Ectodermal cell (in vitro differentiated cells): Measurements from ENCODE around the gene FSTL5. TPM values are rescaled to one million over a fixed set of nuclear protein-coding genes. Genes with fewer than 3 reads are reported as not detected.
A peak's percentile ranks its signal among the peaks of the same experiment; 100 is the strongest.
"Not testable (repeated sequence)": the region's sequence is repeated elsewhere in the genome, so short reads cannot be mapped to it uniquely, and the experiment has no call there.

ENCODE experiments used
- H3K27ac ChIP-seq: 2 replicates; pipeline ENCODE4 v1.7.0; 2013; ENCODE audit warnings: mild to moderate bottlenecking, low read depth, low read length; ENCODE audit not compliant: insufficient read depth, poor library complexity, severe bottlenecking
- H3K27me3 ChIP-seq: 2 replicates; pipeline ENCODE4 v1.7.0; 2013; ENCODE audit warnings: mild to moderate bottlenecking, low read length; ENCODE audit not compliant: insufficient read depth, control insufficient read depth, poor library complexity, severe bottlenecking
- H3K36me3 ChIP-seq: one replicate; pipeline ENCODE4 v1.7.0; 2013; ENCODE audit warnings: low read length; ENCODE audit not compliant: control insufficient read depth, insufficient read depth
- H3K4me1 ChIP-seq: one replicate; pipeline ENCODE4 v1.7.0; 2013; ENCODE audit warnings: low read length; ENCODE audit not compliant: control insufficient read depth, insufficient read depth
- H3K4me3 ChIP-seq: 2 replicates; pipeline ENCODE4 v1.7.0; 2013; ENCODE audit warnings: low read depth, low read length, control low read depth; ENCODE audit not compliant: insufficient read depth
- H3K9me3 ChIP-seq: 2 replicates; pipeline ENCODE4 v1.7.0; 2013; ENCODE audit warnings: mild to moderate bottlenecking, low read length, moderate library complexity; ENCODE audit not compliant: control insufficient read depth
- WGBS, 2 experiments: methylation state at CpG; one replicate each; pipeline ENCODE4 v1.1.7; 2013; ENCODE audit warnings: missing lambda C conversion rate in 2 of 2; 5-methylcytosine and 5-hydroxymethylcytosine counted together
- polyA plus RNA-seq, 4 experiments: library from polyadenylated mRNA; stranded (reverse); fragments of 50-300 nt; gene quantifications; one replicate each; pipeline ENCODE4 v1.2.3, GENCODE V29; 2013

The FSTL5 gene
- 0.07 TPM for polyA plus RNA-seq (2013, experiment 1 of 4)
- 0.12 TPM for polyA plus RNA-seq (2013, experiment 2 of 4)
- 0.11 TPM for polyA plus RNA-seq (2013, experiment 3 of 4)
- 0.32 TPM for polyA plus RNA-seq (2013, experiment 4 of 4)

DNA sequence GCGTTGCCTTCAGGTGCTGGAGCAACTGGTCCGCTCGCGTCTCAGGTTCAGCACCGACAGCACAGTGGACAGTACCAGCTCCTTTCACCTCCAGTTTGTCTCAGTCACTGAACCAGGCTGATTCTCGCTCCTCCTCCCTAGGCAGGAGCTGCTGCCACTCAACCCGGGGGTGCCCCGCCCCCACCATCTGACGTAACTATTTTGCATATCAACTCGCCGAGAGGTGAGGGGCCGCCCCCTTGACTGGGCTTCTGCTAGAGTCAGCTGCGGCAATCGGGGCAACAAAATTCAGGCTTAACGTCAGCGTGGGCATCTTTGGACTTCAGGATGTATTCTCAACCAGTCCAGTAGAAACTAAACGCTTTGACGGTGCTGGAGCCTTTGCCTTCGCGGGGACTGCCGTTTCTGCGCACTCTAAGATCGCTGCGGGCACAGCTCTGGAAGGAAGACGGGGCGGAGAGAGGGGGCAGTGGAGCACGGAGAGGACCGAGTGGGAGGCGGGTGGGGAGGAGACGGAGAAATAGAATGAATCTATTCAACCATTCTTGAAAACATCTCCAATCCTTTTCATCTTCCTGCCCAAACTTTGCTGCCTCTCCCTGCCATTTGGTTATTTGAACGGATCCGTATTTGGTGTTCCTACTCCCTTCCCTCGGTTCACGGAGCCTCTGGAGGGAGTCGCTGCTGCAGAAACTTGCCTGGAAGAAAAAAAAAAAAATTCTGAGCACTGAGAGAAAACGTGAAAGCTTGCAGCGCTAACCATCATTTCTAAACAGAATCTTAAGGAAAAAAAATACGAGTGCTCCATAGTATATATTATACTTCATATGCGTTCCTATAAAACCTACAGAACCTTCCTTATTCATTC, at the start of gene FSTL5:
Gene FSTL5 (minus strand): TSS at position 109 of the 868 bp plus-strand sequence. CDS start 52,604 bp downstream, outside the sequence.
- Histone ChIP-seq H3K27ac (peak within 1 kb of the TSS; percentile 84), H3K4me1 (no peaks in the 10 kb centered on the region), H3K4me3 (peak within 1 kb of the TSS; percentile 65), H3K9me3 (no peaks in the 10 kb centered on the region), H3K36me3 (no peaks in the 10 kb centered on the region), H3K27me3 (no peaks in the 10 kb centered on the region)
- WGBS, 2 experiments: 1% methylated on average over 31 to 37 of the region's 39 CpGs

DNA sequence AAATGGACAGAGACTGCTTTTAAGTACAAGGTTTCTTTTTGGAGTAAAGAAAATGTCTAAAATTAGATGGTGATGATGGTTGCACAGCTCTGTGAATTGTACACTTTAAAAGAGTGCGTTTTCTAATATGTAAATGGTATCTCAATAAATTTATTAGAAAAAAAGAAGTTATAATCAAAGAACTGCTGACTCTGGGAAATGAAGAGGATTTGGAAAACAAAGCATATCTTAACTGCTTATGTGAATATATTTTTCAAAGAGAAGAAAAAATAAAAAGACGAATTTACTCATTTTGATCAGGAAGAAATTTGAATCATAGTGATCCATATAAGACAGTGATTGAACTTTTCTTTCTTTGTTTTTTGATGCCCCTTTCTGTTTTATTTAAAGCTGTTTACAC, 45.9 kb upstream of the FSTL5 start:
- no peak overlapping the region for H3K4me3 ChIP-seq
- H3K36me3 ChIP-seq: no peaks in the 10 kb centered on the region
- no peaks in the 10 kb centered on the region for H3K9me3 ChIP-seq
- H3K27ac ChIP-seq: no peak overlapping the region
- H3K4me1 ChIP-seq: no peaks in the 10 kb centered on the region
- WGBS, 2 experiments: 80 to 100% methylated on average over 1 to 2 of the region's 2 CpGs
- no peaks in the 10 kb centered on the region for H3K27me3 ChIP-seq

DNA sequence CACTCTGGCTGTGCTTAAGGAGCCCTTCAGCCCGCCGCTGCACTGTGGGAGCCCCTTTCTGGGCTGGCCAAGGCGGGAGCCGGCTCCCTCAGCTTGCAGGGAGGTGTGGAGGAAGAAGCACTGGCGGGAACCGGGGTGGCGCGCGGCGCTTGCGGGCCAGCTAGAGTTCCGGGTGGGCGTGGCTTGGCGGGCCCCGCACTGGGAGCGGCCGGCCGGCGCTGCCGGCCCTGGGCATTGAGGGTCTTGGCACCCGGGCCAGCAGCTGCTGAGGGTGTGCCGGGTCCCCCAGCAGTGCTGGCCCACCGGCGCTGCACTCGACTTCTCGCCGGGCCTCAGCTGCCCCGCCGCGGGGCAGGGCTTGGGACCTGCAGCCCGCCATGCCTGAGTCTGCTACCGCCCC, 39.7 kb upstream of the FSTL5 start:
- H3K9me3 ChIP-seq, H3K27ac ChIP-seq, H3K4me1 ChIP-seq, H3K36me3 ChIP-seq, H3K27me3 ChIP-seq, H3K4me3 ChIP-seq: not testable (repeated sequence)
- WGBS, 2 experiments: 95 to 96% methylated on average over 32 of the region's 32 CpGs

DNA sequence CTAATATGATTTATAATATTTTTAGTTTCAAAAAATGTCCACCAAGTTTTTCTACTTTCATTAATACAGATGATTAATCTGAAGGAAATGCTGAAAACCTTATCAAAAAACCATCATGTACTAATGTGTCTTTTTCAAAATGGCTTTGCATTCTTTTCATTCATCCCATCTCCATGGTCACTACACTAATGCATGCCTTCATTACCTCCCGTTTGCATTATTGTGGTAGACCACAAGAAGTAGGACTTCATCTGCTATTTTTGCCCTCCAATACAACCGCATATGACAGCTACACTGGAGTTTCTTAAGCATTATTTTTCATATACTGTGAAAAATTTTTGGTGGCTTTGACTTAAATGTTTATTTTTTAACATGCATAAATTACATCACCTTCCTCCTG, 37.9 kb upstream of the FSTL5 start:
- 63 to 100% methylated on average over 1 of the region's 2 CpGs for WGBS, 2 experiments
- Histone ChIP-seq H3K4me1 (no peaks in the 10 kb centered on the region), H3K27ac (no peak overlapping the region), H3K4me3 (no peak overlapping the region), H3K36me3 (no peaks in the 10 kb centered on the region), H3K27me3 (no peaks in the 10 kb centered on the region), H3K9me3 (no peaks in the 10 kb centered on the region)

DNA sequence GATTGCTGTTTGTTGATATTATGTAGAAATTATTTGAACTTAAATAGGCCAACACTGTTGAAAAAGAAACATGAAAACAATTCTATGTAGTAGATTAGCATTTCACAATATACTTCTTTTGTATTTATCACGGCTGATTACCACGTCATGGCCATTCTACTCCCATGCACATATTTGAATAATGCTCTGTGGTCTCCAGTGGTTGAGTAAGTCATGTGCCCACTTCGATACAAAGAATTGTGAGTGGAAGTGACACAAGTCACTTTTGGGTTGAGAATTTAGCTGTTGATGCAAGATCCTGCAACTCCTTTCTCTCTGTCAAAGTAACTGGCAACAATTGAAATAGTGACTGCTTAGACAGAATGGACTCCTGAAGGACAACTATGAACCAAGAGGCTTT, 6.7 kb upstream of the FSTL5 start:
- H3K27me3 ChIP-seq: no peaks in the 10 kb centered on the region
- H3K27ac ChIP-seq: no peak overlapping the region
- no peaks in the 10 kb centered on the region for H3K9me3 ChIP-seq
- WGBS, 2 experiments: 0 to 53% methylated on average over 1 to 3 of the region's 3 CpGs
- H3K4me3 ChIP-seq: no peak overlapping the region
- no peaks in the 10 kb centered on the region for H3K36me3 ChIP-seq
- no peaks in the 10 kb centered on the region for H3K4me1 ChIP-seq

DNA sequence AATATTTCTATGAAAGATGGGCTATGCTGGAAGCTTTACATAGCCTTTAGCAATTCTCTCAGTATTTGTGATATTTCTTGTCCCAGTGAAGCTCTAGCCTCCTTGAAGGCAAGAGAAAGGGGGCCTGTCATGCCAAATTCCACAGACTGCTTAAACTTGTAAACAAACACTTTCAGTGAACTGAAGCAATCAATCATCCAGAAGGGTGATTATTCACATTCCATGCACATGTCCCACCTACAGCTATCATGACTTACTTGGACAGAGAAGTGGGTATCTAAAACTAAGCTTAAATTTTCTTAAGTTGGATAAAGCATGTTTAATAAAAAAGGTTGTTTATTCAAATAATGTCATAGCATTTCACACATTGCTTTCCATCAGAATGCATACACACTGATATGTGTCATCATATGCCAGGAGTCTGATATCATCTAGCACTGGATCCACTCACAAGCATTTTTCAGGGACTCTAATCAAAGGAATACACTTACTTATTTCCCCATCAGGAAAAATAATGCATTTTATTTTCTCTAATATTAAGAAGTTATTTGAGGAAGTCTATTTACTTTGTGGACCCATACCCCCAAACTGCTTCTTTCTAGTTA, 1.2 kb upstream of the FSTL5 start:
- H3K27ac ChIP-seq: no peak overlapping the region
- peak overlapping the region; percentile 65 for H3K4me3 ChIP-seq

DNA sequence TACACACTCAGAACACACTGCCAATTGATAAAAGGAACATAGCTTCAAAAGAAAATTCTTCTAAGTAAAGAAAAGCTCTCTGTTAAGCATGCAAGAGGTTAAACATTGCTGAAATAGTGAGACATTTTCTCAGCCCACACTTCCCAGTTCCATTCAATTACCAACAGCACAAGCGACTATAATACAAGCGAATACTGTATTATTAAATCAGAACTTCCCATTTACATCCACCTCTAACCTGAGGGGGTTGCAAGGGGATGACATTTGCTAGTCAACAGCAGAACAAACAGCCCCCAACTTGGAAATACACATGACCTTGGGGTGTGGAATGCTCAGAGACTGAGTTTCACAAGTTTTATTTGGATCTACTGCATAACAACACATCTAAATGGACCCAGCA, 1.1 kb downstream of the FSTL5 start:
- no peaks in the 10 kb centered on the region for H3K4me1 ChIP-seq
- no peaks in the 10 kb centered on the region for H3K9me3 ChIP-seq
- no peaks in the 10 kb centered on the region for H3K27me3 ChIP-seq
- WGBS, 2 experiments: 53 to 57% methylated on average over 2 of the region's 2 CpGs
- no peak overlapping the region for H3K4me3 ChIP-seq
- H3K27ac ChIP-seq: no peak overlapping the region
- H3K36me3 ChIP-seq: no peaks in the 10 kb centered on the region

More for the DNA sequence above, 1.2 kb upstream of the FSTL5 start:
- H3K4me1 ChIP-seq: no peaks in the 10 kb centered on the region
- H3K9me3 ChIP-seq: no peaks in the 10 kb centered on the region
- H3K36me3 ChIP-seq: no peaks in the 10 kb centered on the region
- no peaks in the 10 kb centered on the region for H3K27me3 ChIP-seq

DNA sequence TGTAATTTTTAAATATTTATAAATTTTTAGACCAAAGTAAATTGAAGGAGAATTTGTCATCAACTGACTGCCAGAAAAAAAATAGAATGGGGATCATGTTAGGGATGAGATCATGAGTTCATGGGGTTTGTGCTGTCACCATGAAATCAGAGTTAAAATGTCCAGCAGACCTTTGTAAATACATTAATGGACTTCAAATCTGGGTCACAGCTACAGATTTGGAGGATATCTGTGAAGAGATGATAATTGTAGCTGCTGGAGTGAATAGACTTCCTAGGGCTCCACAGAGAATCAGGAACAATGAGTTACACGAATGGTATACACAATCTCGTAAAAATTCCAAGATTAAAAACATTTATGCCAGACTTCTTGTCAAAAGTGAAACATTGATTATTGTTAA, 6.6 kb downstream of the FSTL5 start:
- 100% methylated on average over 1 to 2 of the region's 2 CpGs for WGBS, 2 experiments
- H3K36me3 ChIP-seq: no peaks in the 10 kb centered on the region
- no peaks in the 10 kb centered on the region for H3K9me3 ChIP-seq
- H3K27me3 ChIP-seq: no peaks in the 10 kb centered on the region
- no peak overlapping the region for H3K27ac ChIP-seq
- no peak overlapping the region for H3K4me3 ChIP-seq
- no peaks in the 10 kb centered on the region for H3K4me1 ChIP-seq

DNA sequence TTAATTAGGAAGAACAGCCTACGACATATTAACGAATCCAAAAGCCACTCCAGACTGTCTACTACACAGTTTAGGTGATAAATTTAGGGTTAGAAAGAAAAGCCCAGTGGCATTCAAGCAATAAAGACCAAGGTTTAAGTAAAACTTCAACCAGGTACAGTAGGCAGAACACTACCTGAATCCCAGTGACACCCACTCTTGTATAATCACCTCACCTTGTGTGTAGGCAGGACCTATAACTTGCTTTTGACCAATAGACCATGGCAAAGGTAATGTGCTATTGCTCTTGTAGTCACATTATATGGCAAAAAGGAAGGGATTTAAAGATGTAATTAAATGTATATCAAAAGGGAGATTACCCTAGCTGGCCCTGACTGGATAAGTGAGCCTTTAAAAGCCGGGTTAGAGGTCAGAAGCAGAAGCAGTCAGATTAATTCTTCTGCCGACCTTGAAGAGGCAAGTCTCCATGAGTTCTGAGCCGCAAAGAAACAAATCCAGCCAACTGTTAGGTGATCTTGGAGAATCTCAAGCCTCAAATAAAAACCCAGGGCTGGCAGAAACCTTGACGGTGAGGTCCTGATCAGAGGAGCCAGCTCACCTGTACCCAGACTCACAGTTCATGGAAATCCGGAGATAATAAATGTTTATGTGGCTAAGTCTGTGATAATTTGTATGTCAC, 8.8 kb downstream of the FSTL5 start:
- H3K27ac ChIP-seq: no peak overlapping the region
- H3K36me3 ChIP-seq: no peaks in the 10 kb centered on the region
- no peaks in the 10 kb centered on the region for H3K9me3 ChIP-seq
- no peaks in the 10 kb centered on the region for H3K27me3 ChIP-seq
- no peak overlapping the region for H3K4me3 ChIP-seq
- no peaks in the 10 kb centered on the region for H3K4me1 ChIP-seq
- 89 to 97% methylated on average over 5 to 7 of the region's 7 CpGs for WGBS, 2 experiments

DNA sequence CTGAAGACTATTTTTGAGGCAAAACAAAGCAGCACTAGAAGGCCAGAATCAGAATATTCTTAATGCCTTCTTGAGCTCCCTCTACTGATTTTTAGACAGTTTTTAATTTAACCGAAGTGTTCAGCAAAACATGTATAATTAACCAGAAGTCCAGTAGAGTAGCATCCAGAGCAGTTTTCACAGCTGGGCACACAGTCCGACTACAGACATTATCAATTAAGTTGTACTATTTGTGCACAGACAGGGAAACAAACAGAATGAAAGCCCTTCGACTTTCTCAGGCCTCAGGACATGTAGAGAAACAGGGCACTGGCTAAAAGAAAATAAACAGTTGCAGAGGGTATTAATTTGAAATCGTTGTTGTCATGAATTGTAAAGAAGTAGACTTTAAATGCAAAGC, 11.9 kb downstream of the FSTL5 start:
- H3K27me3 ChIP-seq: no peaks in the 10 kb centered on the region
- H3K27ac ChIP-seq: no peak overlapping the region
- H3K9me3 ChIP-seq: no peaks in the 10 kb centered on the region
- no peaks in the 10 kb centered on the region for H3K36me3 ChIP-seq
- H3K4me3 ChIP-seq: no peak overlapping the region
- no peaks in the 10 kb centered on the region for H3K4me1 ChIP-seq
- 88 to 93% methylated on average over 4 of the region's 4 CpGs for WGBS, 2 experiments
